Endothelial cell of umbilical vein (primary cell): ENCODE measurements around the gene EXOC6B. TPM values are rescaled to one million over a fixed set of nuclear protein-coding genes. Genes with fewer than 3 reads are reported as not detected.

ENCODE experiments used
- BruUV-seq: library from RNA; stranded (reverse); fragments of 400-500 nt; replicated peaks from 2 replicates; lab custom pipeline; 2021; lab: Mats Ljungman, UMichigan
- CTCF ChIA-PET: fragments of 300-600, 350-600 bp; sonication (Branson Sonifier 250); formaldehyde crosslinking; loops from one replicate; lab custom pipeline; 2021; ENCODE audit warnings: antibody characterized with exemption, inconsistent platforms; lab: Charles Lee
- POLR2A ChIA-PET: fragments of 300-600, 350-600 bp; sonication (Branson Sonifier 250); formaldehyde crosslinking; loops from one replicate; lab custom pipeline; 2021; ENCODE audit warnings: antibody characterized with exemption, inconsistent platforms; lab: Charles Lee
- DNase-seq: peaks from one replicate; pipeline ENCODE4 v3.0.0-alpha.2; 2011; ENCODE audit warnings: low read depth, low spot score
- FAIRE-seq: peaks from 2 replicates; lab custom pipeline; 2011; peaks lifted over from hg19 to GRCh38; lab: Jason Lieb, UNC
- H2AFZ ChIP-seq: 2 replicates; pipeline ENCODE4 v1.6.0; 2012; ENCODE audit warnings: low read depth, low read length, control low read depth, inconsistent platforms
- H3K27ac ChIP-seq: 2 replicates; pipeline ENCODE4 v1.5.1; 2011; ENCODE audit warnings: low read depth, mild to moderate bottlenecking, control low read depth, low read length, moderate library complexity; ENCODE audit not compliant: insufficient read depth
- H3K27me3 ChIP-seq, 2 experiments: 2 replicates each; pipeline versions ENCODE4 v1.6.0 to v1.6.1; 2011; ENCODE audit warnings: low read length in 2 of 2, mixed read lengths in 1 of 2; ENCODE audit not compliant: control insufficient read depth in 2 of 2, insufficient read depth in 2 of 2
- H3K36me3 ChIP-seq, 2 experiments: 2 replicates in 1 of 2; 3 replicates in 1 of 2; pipeline ENCODE4 v1.5.1; 2011; ENCODE audit warnings: low read length in 2 of 2, mild to moderate bottlenecking in 1 of 2, moderate library complexity in 1 of 2; ENCODE audit not compliant: control insufficient read depth in 2 of 2, insufficient read depth in 2 of 2; ENCODE audit errors: extremely low read depth in 1 of 2
- H3K4me1 ChIP-seq: 3 replicates; pipeline ENCODE4 v1.5.1; 2011; ENCODE audit warnings: mild to moderate bottlenecking, low read length; ENCODE audit not compliant: control insufficient read depth, insufficient read depth; ENCODE audit errors: extremely low read depth
- H3K4me2 ChIP-seq: 2 replicates; pipeline ENCODE4 v1.6.1; 2011; ENCODE audit warnings: low read length, control low read depth, mixed read lengths; ENCODE audit not compliant: insufficient read depth
- H3K4me3 ChIP-seq, 3 experiments: fragments of 200-600 bp in 1 of 3; sonication (generic), shearing (Covaris generic) in 1 of 3; replicated peaks in 1 of 3; 2 replicates each; pipeline ENCODE4 v1.5.1; 2011 to 2016; ENCODE audit warnings: control low read depth in 3 of 3, low read length in 3 of 3, mild to moderate bottlenecking in 2 of 3, inconsistent platforms in 1 of 3, low read depth in 1 of 3, moderate library complexity in 1 of 3; ENCODE audit not compliant: insufficient read depth in 1 of 3
- H3K79me2 ChIP-seq: 2 replicates; pipeline ENCODE4 v1.6.0; 2012; ENCODE audit warnings: low read length, inconsistent platforms; ENCODE audit not compliant: control insufficient read depth, insufficient read depth
- H3K9ac ChIP-seq: replicated peaks from 2 replicates; pipeline ENCODE3; 2011; ENCODE audit warnings: low read length, control low read depth; ENCODE audit not compliant: insufficient read depth; ENCODE audit errors: extremely low read depth
- H3K9me1 ChIP-seq: replicated peaks from 3 replicates; pipeline ENCODE4 v1.6.0; 2011; ENCODE audit warnings: mild to moderate bottlenecking, low read length; ENCODE audit not compliant: control insufficient read depth, insufficient read depth; ENCODE audit errors: extremely low read depth
- H3K9me3 ChIP-seq: replicated peaks from 2 replicates; pipeline ENCODE4 v1.5.1; 2012; ENCODE audit warnings: low read length, inconsistent platforms; ENCODE audit not compliant: control insufficient read depth, insufficient read depth
- H4K20me1 ChIP-seq: replicated peaks from 2 replicates; pipeline ENCODE3; 2011; ENCODE audit warnings: mild to moderate bottlenecking, low read length; ENCODE audit not compliant: control insufficient read depth, insufficient read depth; ENCODE audit errors: extremely low read depth
- EZH2 ChIP-seq: IDR thresholded peaks from 2 replicates; pipeline ENCODE4 v1.6.1; 2012; ENCODE audit warnings: borderline replicate concordance, low read depth, mild to moderate bottlenecking, moderate library complexity, low read length, inconsistent platforms; ENCODE audit not compliant: severe bottlenecking
- FOS ChIP-seq: IDR thresholded peaks from 2 replicates; pipeline ENCODE4 v1.6.1; 2011; ENCODE audit warnings: mild to moderate bottlenecking, low read length, moderate library complexity, borderline replicate concordance; ENCODE audit not compliant: insufficient read depth
- GATA2 ChIP-seq: IDR thresholded peaks from 2 replicates; pipeline ENCODE4 v1.7.0; 2011; ENCODE audit warnings: low read depth, mild to moderate bottlenecking, moderate library complexity, mixed read lengths, low read length; ENCODE audit not compliant: insufficient read length, insufficient read depth
- JUN ChIP-seq: IDR thresholded peaks from 2 replicates; pipeline ENCODE4 v1.6.1; 2011; ENCODE audit warnings: borderline replicate concordance, low read depth; ENCODE audit not compliant: insufficient read length, insufficient read depth
- MYC ChIP-seq: IDR thresholded peaks from one replicate; pipeline ENCODE4 v1.6.1; 2011; ENCODE audit warnings: mild to moderate bottlenecking, low read depth, low read length
- POLR2A ChIP-seq: IDR thresholded peaks from 2 replicates; pipeline ENCODE4 v1.6.1; 2012; ENCODE audit warnings: low read depth, mild to moderate bottlenecking, control low read depth, low read length
- POLR2AphosphoS5 ChIP-seq: IDR thresholded peaks from 2 replicates; pipeline ENCODE4 v1.6.1; 2012; ENCODE audit warnings: low read depth, mild to moderate bottlenecking, control low read depth, low read length, moderate library complexity; ENCODE audit not compliant: insufficient read depth
- dilution Hi-C: fragments of 300-500 bp; cut with MboI; formaldehyde crosslinking; loops from one replicate; pipeline ENCODE4 v1.15.0; 2019; ENCODE audit warnings: low sequenced_read_pairs; ENCODE audit not compliant: extremely low pct_ligation_motif_present
- intact Hi-C: fragments of 100-400 bp; cut with micrococcal nuclease; formaldehyde crosslinking; loops from one replicate; pipeline ENCODE4 v1.10.0; 2022
- polyA plus RNA-seq, 4 experiments: library from polyadenylated mRNA; depleted of rRNA in 3 of 4; stranded (reverse) in 3 of 4; unstranded in 1 of 4; fragments of >200 nt; gene quantifications; 2 replicates each; pipeline versions ENCODE4 v1.2.1 to v1.2.3, GENCODE V29; 2011 to 2012; ENCODE audit warnings: missing spikeins in 1 of 4
- total RNA-seq: library from RNA; stranded (reverse); gene quantifications from 2 replicates; pipeline ENCODE4 v1.2.3, GENCODE V29; 2021
- TF ChIP-seq, protein P1 (sequence below): IDR thresholded peaks from 2 replicates; pipeline ENCODE4 v1.6.1; 2011; ENCODE audit not compliant: insufficient read depth, insufficient read length
- TF ChIP-seq, protein P2 (sequence below), 2 donors: IDR thresholded peaks; 1 replicate in 1 of 2; 2 replicates in 1 of 2; pipeline ENCODE4 v1.5.1; 2011; ENCODE audit warnings: low read length in 2 of 2, mild to moderate bottlenecking in 2 of 2, moderate library complexity in 2 of 2, control low read depth in 1 of 2, inconsistent platforms in 1 of 2, low read depth in 1 of 2; ENCODE audit not compliant: insufficient read depth in 1 of 2; ENCODE audit errors: extremely low read depth in 1 of 2

Gene EXOC6B
- total and polyA plus RNA-seq, 2 donors (not counting 3 experiments of a cell fraction or from before 2014, with no cell fraction given), result 10.8 to 34.8 TPM

GRCh38 chr2:72210470-72210869, 615.4 kb downstream of the EXOC6B start:
- Histone ChIP-seq H4K20me1 (no peaks in the 10 kb centered on the region), H3K9me3 (no peaks in the 10 kb centered on the region), H3K4me3 (no peak overlapping the region), H2AFZ (no peak overlapping the region), H3K4me1 (no peaks in the 10 kb centered on the region), H3K27ac (no peak overlapping the region), H3K9me1 (no peaks in the 10 kb centered on the region), H3K27me3 (no peaks in the 10 kb centered on the region), H3K79me2 (no peaks in the 10 kb centered on the region), H3K9ac (no peak overlapping the region), H3K4me2 (no peak overlapping the region), H3K36me3 (no peaks in the 10 kb centered on the region)
- CTCF ChIA-PET, result interaction anchor here (1.5 kb wide), 1 partner anchor 12 kb away, joined by 3 read pairs; no protein-coding TSS in a partner anchor
- FAIRE-seq (no peak), DNase-seq (no peak)
- dilution Hi-C loops (no loop called here), intact Hi-C loops (no loop called here)
- no TSS peak for BruUV-seq
- POLR2A ChIA-PET, result no interaction called here
- TF ChIP-seq POLR2AphosphoS5, result no peak

- DNase-seq (no peak), FAIRE-seq (no peak)
- no TSS peak for BruUV-seq
- Histone ChIP-seq H3K36me3 (no peaks in the 10 kb centered on the region), H3K4me3 (no peak overlapping the region), H4K20me1 (no peaks in the 10 kb centered on the region), H3K4me2 (no peak overlapping the region), H3K9me3 (no peaks in the 10 kb centered on the region), H3K9ac (no peak overlapping the region), H3K79me2 (no peaks in the 10 kb centered on the region), H3K27ac (no peak overlapping the region), H3K9me1 (no peaks in the 10 kb centered on the region), H3K4me1 (no peaks in the 10 kb centered on the region), H3K27me3 (no peaks in the 10 kb centered on the region), H2AFZ (no peak overlapping the region)
- intact Hi-C loops, result no loop called here
- POLR2A ChIA-PET, result no interaction called here
- CTCF ChIA-PET, result interaction anchor here (1.4 kb wide), 1 partner anchor 21 kb away, joined by 3 read pairs; no protein-coding TSS in a partner anchor
- dilution Hi-C loops, result no loop called here
- TF ChIP-seq, protein P1, sequence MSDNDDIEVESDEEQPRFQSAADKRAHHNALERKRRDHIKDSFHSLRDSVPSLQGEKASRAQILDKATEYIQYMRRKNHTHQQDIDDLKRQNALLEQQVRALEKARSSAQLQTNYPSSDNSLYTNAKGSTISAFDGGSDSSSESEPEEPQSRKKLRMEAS, result no peak
- no peak for TF ChIP-seq GATA2
- no peak for TF ChIP-seq POLR2A
- TF ChIP-seq, protein P2, sequence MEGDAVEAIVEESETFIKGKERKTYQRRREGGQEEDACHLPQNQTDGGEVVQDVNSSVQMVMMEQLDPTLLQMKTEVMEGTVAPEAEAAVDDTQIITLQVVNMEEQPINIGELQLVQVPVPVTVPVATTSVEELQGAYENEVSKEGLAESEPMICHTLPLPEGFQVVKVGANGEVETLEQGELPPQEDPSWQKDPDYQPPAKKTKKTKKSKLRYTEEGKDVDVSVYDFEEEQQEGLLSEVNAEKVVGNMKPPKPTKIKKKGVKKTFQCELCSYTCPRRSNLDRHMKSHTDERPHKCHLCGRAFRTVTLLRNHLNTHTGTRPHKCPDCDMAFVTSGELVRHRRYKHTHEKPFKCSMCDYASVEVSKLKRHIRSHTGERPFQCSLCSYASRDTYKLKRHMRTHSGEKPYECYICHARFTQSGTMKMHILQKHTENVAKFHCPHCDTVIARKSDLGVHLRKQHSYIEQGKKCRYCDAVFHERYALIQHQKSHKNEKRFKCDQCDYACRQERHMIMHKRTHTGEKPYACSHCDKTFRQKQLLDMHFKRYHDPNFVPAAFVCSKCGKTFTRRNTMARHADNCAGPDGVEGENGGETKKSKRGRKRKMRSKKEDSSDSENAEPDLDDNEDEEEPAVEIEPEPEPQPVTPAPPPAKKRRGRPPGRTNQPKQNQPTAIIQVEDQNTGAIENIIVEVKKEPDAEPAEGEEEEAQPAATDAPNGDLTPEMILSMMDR (IDR thresholded peaks at IDR 0.05; ENCODE audit: extremely low read depth in 1 of 2, insufficient read depth in 1 of 2, low read depth in 1 of 2, low read length in 2 of 2), result no peak
- TF ChIP-seq FOS, result no peak
- no peak for TF ChIP-seq MYC
- TF ChIP-seq EZH2, result no peak
- TF ChIP-seq JUN, result no peak
- no peak for TF ChIP-seq POLR2AphosphoS5
These were observed 617.6 kb downstream of the EXOC6B start for GRCh38 chr2:72208225-72208624.
